GM18858 (cell line): ENCODE measurements around the gene CRYZ.
"Not testable (repeated sequence)": the region's sequence is repeated elsewhere in the genome, so short reads cannot be mapped to it uniquely, and the experiment has no call there.

ENCODE experiments used
- ATAC-seq: cut with Tn5 transposase; IDR thresholded peaks from one replicate; pipeline ENCODE4 v1.9.1; 2021; ENCODE audit not compliant: unreplicated experiment

Gene CRYZ, protein sequence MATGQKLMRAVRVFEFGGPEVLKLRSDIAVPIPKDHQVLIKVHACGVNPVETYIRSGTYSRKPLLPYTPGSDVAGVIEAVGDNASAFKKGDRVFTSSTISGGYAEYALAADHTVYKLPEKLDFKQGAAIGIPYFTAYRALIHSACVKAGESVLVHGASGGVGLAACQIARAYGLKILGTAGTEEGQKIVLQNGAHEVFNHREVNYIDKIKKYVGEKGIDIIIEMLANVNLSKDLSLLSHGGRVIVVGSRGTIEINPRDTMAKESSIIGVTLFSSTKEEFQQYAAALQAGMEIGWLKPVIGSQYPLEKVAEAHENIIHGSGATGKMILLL

DNA sequence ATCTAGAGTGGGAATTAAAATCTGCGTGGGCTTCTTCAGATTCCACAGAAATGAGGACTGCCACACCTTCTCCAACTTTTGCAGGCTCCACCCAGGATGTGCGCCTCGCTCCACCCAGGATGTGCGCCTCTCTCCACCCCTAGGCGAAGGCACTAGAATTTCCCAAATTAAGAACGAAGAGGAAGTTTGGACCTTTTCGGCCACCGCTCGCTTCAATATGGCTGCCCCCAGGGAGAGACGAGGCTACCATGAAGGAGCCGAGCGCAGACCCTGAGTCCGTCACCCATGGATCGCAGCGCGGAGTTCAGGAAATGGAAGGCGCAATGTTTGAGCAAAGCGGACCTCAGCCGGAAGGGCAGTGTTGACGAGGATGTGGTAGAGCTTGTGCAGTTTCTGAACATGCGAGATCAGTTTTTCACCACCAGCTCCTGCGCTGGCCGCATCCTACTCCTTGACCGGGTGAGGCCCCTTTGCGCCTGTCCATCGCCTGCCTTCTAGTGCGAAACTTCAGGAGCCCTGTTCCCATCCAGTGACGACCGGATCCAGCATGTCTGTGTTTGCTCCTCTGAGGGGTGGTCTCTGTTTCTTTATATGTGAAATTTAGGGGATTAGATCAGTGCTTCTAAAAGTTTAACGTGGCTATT lies at the start of gene CRYZ, which contains the start of gene TYW3:
Gene CRYZ, minus strand, starts transcription at position 91 of the 644 bp plus-strand sequence. CDS start 8,229 bp downstream, outside the sequence.
Gene TYW3, plus strand, starts transcription at position 193 of the 644 bp plus-strand sequence. Its CDS starts 93 bp downstream, at position 286.
- peak; percentile 57 for ATAC-seq

DNA sequence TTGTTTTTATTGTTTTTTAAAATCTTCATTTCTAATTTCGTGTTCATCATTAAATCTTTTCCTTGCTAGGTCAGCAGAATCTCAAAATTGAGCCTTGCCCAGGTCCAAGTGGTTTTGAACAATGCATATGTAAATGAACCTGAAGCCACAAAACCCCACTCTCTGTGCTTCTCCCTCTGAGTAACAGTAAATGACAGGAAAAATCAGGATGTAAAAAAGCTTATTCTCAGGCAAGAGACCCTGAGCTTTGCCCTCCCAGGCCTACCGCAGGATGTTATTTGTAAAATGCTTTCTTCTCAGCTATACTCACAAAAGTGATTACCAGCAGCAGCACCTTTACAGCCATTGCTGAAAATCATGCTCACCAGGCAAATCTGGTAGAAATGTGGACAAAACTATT lies 47.7 kb upstream of the CRYZ start:
- ATAC-seq: no peak

DNA sequence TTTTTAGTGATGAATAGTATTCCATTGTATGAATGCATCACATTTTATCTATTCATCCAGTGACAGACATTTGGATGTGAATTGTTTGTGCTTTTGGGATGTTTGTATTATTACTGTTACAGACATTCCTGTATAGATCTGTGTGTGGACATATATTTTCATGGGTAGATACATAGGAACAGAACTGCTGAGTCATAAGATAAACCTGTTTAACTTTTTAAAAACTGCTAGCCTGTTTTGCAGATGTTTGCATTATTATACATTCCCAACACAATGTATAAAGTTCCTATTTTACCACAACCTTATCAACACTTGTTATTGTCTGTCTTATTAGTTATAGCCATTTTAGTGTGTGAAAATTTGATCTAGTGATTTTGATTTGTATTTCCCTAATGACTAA lies 46.9 kb upstream of the CRYZ start:
- no peak for ATAC-seq

DNA sequence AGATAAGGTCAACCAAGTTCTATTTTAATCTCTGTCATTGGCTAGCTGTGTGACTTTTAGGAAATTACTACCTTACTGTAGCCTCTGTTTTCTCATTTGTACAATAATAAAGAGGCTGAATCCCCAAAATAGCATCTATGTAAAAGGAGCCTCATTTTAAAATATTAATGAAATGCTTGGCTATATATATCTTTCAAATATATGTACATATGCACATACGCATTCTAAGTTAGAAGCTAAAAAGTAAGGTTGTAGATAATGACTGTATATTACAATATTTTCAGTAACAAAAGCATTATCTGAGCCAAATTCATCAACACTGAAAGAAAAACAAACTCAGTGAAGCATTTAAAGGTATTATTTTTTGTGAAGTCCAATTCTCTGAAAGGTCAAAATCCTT lies 44.7 kb upstream of the CRYZ start:
- ATAC-seq: no peak

DNA sequence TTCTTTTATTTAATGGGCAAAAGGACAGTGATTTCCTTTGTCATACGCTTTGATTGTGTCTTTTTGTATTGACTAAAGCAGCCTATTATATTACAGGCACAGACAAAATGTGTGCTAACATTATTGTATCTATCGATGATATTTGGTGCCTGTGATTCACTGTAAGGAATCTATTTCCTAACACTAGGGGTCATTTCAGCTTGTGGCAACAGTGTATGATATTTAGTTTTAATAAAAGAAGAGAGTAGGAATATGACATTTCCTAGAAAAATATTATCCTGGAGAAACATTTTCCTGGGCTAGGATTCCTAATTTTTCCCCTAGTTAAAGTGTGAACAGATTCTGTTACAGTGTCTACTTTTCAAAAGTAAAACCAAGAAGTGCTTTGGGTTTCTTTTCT lies 42.9 kb upstream of the CRYZ start:
- no peak for ATAC-seq

DNA sequence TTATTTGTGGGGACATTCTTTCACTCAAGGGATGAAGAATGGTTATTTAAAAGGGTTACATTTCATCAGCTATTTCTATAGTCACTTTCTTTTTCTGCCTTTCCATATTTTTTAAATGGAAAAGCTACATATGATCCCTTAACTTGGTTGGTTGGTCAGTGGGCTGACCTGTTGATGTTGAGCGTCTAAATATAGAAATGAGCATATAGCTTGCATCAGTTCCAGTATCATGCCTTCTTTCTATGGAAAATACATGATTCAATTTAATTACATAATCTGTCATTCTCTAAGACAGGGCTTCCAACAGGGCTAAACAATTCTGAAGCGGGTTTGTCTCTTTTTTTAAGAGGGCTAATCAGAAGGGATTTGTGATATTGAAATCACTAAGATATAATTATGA lies 40.7 kb upstream of the CRYZ start:
- no peak for ATAC-seq

DNA sequence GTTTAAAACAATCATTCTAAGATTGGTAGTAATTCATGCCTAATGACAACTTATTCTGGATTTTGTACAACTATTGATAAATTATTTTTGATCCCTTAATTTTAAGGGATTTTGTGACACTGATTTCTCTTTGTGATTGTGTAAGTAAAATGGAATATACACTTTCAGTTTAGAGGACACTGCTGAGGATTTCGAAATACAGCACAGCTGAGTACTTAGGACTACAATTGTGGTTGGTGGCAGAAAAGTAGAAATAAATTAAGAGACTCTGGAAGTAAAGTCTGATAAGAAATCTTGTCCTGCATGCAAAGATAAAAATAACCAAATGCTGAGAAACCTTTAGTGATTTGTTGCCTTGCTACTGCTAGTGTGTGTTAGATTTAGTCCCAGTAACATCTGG lies 40.1 kb upstream of the CRYZ start:
- ATAC-seq: no peak

DNA sequence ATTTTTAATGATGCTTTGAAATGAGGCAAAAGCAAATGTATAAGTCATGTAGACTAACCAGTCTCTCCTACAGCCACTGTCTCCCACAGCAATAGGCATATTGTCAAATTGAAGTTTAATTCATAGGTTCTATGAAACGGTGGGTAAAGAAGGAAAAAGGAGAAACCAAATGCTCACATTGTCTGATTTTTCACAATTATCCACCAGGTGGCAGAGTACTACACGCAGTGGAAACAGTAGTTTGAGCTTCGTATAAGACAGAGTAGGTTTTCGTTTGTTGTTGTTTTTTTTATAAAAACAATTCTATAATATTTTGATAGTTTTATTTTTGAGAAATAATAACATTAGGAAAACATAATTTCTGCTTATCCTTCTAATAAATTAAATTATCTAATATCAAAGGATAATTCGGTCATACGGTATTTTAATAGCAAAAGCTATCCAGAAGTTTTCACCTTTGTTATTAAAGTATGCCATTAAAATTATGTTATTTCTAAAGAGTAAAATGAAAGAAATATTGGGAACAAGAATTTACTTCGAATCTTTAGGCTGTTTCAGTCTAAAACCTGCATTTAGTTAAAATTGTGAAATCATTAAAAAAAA lies 39.2 kb upstream of the CRYZ start:
- ATAC-seq: peak; percentile 71

DNA sequence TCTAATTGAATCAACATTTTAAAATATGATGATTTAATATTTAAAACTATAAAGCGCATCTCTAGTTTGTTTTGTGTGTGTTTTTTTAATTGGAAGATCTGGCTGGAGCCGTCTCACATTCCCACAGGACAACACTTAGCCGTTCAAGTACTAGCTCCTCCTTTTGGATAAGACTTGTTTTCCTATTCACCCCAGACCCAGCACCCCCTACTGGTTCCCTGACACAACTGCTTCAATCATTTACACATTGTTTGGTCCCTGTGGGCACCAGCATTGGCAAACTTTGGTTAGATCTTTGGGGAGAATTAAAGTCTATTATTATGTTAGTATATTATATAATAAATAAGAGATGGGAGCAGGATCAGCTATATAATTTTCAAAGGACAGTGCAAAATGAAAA lies 34.6 kb upstream of the CRYZ start:
- ATAC-seq: no peak

DNA sequence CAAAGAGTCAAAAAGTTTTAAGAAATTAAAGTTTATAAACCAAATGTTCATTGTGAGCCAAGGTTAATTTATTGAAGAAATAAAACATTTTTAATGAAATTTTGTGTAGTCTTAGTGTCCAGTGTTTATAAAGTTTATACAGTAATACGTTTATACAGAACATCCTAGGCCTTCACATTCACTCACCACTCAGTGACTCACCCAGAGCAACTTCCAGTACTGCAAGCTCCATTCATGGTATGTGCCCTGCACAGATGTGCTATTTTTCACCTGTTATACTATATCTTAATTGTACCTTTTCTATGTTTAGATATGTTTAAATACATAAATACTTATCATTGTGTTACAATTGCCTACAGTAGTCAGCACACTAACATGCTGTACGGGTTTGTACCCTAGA lies 33.7 kb upstream of the CRYZ start:
- no peak for ATAC-seq

DNA sequence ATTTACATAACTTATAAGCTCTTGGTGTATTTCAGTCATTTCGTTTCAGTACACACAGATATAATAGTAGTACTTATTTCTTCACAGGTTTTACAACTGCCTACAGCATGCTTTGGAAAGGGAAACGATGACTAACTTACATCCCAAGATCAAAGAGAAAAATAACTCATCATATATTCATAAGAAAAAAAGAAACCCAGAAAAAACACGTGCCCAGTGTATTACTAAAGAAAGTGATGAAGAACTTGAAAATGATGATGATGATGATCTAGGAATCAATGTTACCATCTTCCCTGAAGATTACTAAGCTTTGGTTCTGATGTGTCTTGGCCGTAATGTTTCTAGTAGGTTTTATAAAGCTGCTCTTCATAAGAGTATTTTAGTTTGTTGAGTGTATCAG lies 31.0 kb upstream of the CRYZ start:
- no peak for ATAC-seq

DNA sequence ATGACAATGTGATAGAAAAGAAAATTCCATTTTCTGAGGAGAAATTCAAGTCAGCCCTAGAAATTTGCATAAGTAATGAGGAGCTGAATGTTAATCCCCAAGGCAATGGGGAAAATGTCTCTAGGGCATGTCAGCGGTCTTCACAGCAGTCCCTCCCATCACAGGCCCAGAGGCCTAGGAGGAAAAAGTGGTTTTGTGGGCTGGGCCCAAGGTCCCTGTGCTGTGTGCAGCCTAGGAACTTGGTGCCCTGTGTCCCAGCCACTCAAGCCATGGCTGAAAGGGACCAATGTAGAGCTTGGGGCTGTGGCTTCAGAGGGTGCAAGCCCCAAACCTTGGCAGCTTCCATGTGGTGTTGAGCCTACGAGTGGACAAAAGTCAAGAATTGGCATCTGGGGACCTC lies 23.8 kb upstream of the CRYZ start:
- ATAC-seq: not testable (repeated sequence)

DNA sequence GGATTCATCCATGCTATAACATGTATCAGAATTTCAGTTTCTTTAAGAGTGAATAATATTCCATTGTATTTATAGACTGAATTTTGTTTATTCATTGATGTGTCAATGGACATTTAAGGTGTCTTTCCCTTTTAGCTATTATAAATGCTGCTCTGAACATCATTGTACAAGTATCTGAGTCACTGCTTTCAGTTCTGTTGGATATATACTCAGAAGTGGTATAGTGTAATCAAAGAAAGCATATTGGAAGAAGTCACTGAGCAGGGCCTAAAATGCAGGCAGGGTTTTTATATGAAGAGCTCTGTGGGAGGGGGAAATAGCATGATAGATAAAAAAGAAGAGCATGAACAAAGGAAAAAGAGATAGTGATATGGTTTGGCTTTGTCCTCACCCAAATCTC lies 22.6 kb upstream of the CRYZ start:
- no peak for ATAC-seq

DNA sequence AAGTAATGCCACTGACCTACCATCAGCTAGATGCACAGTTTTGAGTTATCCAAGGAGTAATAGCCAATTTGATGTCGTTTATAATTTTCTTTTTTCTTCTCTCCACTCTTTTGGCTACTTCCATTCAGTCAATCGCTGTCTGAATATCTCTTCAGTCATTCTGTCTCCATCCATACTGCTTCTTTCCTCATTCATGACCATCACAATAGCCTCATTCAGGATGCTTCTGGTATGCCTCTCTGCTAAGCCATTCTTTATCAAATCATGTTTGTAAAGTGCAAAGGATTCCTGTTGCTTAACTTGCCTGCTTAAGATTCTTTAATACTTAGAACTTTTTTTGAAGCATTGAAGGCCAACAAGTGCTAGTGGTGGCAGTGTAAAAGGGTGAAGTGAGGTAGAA lies 20.3 kb upstream of the CRYZ start:
- ATAC-seq: no peak

DNA sequence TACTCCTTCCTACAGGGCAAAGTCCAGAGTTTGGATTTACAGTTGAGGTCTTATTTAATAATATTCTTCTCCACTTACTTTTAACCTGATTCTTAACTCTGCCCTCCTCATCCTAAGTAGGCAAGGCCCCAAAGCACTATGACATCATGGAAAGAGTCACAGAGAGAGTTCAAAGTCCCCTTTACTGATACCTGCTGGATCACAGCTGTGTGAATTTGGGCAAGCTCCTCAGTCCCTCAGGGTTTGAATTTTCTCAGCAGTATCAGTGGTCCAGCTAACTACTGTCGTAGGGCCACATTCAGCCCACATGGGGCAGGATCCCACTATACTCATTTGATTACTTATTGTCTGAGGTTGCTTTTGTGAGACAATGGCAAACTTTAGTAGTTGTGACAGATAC lies 16.1 kb upstream of the CRYZ start:
- ATAC-seq: peak; percentile 78

DNA sequence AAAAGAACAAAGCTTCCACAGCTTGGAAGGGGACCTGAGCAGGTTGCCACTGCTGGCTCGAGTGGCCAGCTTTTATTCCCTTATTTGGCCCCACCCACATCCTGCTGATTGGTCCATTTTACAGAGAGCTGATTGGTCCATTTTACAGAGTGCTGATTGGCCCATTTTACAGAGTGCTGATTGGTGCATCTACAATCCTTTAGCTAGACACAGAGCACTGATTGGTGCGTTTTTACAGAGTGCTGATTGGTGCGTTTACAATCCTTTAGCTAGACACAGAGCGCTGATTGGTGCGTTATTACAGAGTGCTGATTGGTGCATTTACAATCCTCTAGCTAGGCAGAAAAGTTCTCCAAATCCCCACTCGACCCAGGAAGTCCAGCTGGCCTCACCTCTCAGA lies 12.4 kb upstream of the CRYZ start:
- not testable (repeated sequence) for ATAC-seq

DNA sequence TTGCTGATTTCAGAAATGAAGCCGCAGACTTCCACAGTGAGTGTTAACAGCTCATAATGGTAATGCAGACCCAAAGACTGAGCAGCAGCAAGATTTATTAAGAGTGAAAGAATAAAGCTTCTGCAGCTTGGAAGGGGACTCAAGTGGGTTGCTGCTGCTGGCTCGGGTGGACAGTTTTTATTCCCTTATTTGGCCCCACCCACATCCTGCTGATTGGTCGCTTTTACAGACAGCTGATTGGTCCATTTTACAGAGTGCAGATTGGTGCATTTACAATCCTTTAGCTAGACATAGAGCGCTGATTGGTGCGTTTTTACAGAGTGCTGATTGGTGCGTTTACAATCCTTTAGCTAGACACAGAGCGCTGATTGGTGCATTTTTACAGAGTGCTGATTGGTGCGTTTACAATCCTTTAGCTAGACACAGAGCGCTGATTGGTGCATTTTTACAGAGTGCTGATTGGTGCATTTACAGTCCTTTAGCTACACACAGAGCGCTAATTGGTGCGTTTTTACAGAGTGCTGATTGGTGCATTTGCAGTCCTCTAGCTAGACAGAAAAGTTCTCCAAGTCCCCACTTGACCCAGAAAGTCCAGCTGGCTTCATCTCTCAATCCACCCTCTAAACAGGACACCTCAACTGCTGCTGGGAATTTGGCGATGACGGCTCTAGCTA lies 7.6 kb upstream of the CRYZ start:
- not testable (repeated sequence) for ATAC-seq

DNA sequence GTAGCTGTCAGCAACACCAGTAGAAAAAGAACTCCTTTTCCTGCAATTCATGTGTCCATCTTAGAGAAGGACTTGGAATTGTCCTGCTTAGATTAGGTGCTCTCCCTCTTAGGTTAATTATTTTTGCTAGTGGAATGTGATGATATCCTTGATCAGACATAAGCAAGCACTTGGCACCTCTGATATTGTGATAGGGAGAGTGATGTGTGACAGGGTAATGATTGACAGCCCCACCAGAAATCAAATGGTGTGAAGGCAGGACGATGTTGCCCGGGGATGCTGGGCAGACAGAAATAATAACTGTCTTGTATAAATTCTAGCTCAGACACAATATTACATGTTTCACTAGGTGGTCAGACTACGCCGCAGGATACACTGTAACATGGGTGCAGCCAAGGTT lies 4.5 kb upstream of the CRYZ start:
- ATAC-seq: no peak

DNA sequence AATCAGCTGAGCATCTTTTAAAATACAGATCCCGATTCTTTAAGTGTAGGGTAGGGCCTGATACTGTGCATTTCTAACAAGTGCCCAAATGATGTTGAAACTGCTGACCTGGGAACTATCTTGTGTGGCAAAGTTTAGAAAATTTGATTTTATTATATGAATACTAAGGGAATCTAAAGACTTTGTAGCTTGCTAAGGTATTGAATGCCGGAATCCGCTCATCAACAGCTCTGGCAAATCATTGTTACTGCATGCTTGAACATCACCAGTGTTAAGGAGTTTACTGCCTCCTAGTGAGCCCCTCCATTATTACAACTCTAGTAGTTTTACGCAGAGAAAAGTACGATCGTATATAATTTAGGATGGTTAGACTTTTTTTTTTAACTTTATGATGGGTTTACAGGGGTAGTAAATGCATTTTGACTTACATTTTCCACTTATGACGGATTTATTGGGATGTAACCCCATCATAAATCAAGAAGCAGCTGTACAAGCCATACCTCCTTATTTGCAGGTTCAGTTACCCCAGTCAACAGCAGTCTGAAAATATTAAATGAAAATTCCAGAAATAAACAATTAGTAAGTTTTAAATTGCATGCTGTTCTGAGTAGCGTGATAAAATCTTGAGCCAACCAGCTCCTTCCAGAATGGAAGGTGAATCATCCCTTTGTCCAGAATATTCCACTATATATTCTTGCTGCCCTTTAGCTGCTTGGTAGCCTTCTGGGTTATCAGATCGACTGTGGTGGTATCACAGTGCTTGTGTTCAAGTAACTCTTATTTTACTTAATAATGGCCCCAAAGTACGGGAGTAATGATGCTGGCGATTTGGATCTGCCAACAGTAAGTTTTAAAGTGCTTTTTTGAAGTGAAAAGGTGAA lies 994 bp upstream of the CRYZ start:
- ATAC-seq: peak; percentile 53

DNA sequence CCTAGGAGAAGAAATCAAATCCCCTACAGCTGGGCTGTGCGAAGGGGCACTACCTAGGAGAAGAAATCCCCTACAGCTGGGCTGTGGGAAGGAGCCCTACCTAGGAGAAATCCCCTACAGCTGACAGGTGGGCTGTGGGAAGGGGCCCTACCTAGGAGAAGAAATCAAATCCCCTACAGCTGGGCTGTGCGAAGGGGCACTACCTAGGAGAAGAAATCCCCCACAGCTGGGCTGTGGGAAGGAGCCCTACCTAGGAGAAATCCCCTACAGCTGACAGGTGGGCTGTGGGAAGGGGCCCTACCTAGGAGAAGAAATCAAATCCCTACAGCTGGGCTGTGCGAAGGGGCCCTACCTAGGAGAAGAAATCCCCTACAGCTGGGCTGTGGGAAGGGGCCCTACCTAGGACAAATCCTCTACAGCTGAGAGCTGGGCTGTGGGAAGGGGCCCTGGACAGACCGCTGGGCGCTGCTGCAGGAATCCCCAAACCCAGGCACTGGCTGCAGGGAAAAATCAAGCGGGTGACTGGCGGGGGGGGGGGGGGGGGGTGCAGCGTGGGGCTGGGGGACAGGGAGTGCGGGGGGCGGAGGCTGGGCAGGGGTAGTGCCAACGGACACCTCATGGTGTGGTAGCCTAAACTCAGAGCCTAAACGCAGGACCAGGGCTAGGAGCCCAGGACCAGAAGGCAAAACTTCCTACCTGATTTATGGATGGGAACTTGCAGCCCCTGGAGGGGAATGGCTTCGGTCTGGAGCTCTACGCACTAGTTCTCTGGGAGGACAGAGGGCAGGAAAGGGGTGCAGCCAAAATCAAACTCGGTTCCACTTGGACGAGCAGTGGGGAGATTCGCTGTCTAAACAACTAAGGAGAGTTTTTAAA lies 541 bp downstream of the CRYZ start:
- ATAC-seq: peak; percentile 15
